ENCODE data around the gene JMJD1C. TPM values are rescaled to one million over a fixed set of nuclear protein-coding genes. Genes with fewer than 3 reads are reported as not detected.

Gene JMJD1C
- total and polyA plus RNA-seq, 12 donors: 14.4 to 70.4 (median 39.2) TPM

DNA sequence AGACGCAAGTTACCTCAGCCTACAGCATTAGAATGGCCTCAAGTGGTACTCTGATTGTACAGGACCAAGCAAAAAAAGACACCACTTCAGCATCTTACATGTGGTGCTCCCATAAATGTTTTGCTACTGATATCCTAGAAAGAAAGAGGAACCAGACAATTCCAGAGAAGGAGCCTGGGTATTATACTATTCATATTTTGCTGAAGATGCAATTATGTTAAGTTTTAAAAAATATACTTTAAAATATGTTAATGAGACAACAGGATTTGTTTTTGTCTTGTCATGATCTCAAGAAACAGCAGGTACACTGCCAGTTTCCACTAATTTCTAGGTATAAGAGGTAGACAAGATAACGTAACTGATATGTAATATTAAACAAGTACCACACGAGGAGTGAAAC lies 92.6 kb downstream of the JMJD1C start:
- no peaks in the 10 kb centered on the region for H3K27me3 ChIP-seq
- peaks cover 0 to 32% (median 5%) of the 10 kb centered on the region in 9 donors for H3K4me1 ChIP-seq
- peaks cover 0 to 7% (median 0%) of the 10 kb centered on the region in 9 donors for H3K36me3 ChIP-seq
- no peak for DNase-seq
- H3K27ac ChIP-seq: no peak overlapping the region
- ATAC-seq: no peak
- TF ChIP-seq, protein P1, sequence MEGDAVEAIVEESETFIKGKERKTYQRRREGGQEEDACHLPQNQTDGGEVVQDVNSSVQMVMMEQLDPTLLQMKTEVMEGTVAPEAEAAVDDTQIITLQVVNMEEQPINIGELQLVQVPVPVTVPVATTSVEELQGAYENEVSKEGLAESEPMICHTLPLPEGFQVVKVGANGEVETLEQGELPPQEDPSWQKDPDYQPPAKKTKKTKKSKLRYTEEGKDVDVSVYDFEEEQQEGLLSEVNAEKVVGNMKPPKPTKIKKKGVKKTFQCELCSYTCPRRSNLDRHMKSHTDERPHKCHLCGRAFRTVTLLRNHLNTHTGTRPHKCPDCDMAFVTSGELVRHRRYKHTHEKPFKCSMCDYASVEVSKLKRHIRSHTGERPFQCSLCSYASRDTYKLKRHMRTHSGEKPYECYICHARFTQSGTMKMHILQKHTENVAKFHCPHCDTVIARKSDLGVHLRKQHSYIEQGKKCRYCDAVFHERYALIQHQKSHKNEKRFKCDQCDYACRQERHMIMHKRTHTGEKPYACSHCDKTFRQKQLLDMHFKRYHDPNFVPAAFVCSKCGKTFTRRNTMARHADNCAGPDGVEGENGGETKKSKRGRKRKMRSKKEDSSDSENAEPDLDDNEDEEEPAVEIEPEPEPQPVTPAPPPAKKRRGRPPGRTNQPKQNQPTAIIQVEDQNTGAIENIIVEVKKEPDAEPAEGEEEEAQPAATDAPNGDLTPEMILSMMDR (IDR thresholded peaks at IDR 0.05): no peak
- 81 to 87% methylated on average over 3 of the region's 3 CpGs for WGBS, 2 donors
- H3K9me3 ChIP-seq: no peaks in the 10 kb centered on the region
- no peak overlapping the region for H3K4me3 ChIP-seq
- intact Hi-C loops (cut with DNase I): no loop called here

- H3K27me3 ChIP-seq: no peaks in the 10 kb centered on the region
- no peak overlapping the region for H3K4me3 ChIP-seq
- ATAC-seq: no peak
- no peak overlapping the region for H3K27ac ChIP-seq
- no peak for DNase-seq
- H3K9me3 ChIP-seq: no peaks in the 10 kb centered on the region
- 84 to 90% methylated on average over 2 of the region's 2 CpGs for WGBS, 2 donors
- TF ChIP-seq, protein P1 (IDR thresholded peaks at IDR 0.05): no peak
- intact Hi-C loops (cut with DNase I): no loop called here
- H3K36me3 ChIP-seq: no peaks in the 10 kb centered on the region
- peaks cover 0 to 28% (median under 1%) of the 10 kb centered on the region in 9 donors for H3K4me1 ChIP-seq
These were observed 96.1 kb downstream of the JMJD1C start for GRCh38 chr10:63369711-63370110.

DNA sequence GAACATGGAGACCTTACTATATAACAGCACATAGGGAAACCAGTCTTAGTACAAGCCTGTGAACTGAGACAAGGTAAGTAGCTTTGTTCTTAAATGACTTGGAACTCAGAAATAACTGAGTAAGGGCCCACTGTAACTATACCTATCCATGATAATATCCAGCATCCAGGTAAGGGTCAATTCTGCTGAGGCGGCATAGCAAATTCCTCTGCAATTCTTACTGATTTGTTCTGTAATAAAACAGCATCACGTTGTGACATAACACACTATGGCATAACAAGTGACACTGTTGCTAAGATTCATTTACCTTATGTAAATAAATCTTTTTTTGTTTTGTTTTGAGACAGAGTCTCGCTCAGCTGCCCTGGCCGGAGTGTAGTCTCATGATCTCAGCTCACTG lies 97.4 kb downstream of the JMJD1C start:
- Histone ChIP-seq H3K27me3 (no peaks in the 10 kb centered on the region), H3K36me3 (no peaks in the 10 kb centered on the region), H3K4me1 (peaks cover 0 to 18% (median 0%) of the 10 kb centered on the region in 9 donors), H3K4me3 (no peak overlapping the region), H3K9me3 (no peaks in the 10 kb centered on the region), H3K27ac (no peak overlapping the region)
- TF ChIP-seq, protein P1 (IDR thresholded peaks at IDR 0.05): no peak
- intact Hi-C loops (cut with DNase I): no loop called here
- DNase-seq (no peak), ATAC-seq (no peak)
- WGBS, 2 donors: 94 to 98% methylated on average over 4 of the region's 4 CpGs

DNA sequence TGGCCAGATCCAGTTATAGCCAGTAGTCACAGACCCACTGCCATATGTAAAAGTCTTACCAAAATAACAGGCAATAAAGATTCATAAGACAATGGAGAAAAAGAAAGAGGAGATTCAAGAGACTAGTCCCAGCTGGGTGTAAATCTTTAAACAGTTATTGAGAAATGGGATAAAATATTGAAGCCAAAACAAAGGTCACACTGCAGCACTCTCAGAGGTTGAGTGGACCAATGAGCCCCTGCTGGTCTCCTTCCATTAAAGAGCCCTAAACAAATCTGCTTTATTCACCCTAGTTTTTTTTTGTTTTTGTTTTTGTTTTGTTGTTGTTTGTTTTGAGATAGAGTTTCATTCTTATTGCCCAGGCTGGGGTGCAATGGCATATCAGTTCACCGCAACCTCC lies 98.8 kb downstream of the JMJD1C start:
- TF ChIP-seq, protein P1 (IDR thresholded peaks at IDR 0.05): no peak
- intact Hi-C loops (cut with DNase I): no loop called here
- Histone ChIP-seq H3K27me3 (no peaks in the 10 kb centered on the region), H3K36me3 (no peaks in the 10 kb centered on the region), H3K4me3 (no peak overlapping the region), H3K27ac (no peak overlapping the region), H3K4me1 (peaks cover 0 to 18% (median 0%) of the 10 kb centered on the region in 9 donors), H3K9me3 (no peaks in the 10 kb centered on the region)
- WGBS, 2 donors: 100% methylated on average over 1 of the region's 1 CpG
- DNase-seq (no peak), ATAC-seq (no peak)

All from heart right ventricle (tissue), 16 donors.